ENCODE results near the gene SLC27A5. TPM values are rescaled to one million over a fixed set of nuclear protein-coding genes. Genes with fewer than 3 reads are reported as not detected.
"Not testable (repeated sequence)": the region's sequence is repeated elsewhere in the genome, so short reads cannot be mapped to it uniquely, and the experiment has no call there.

The SLC27A5 gene
- total and polyA plus RNA-seq, 2 donors (not counting 3 experiments of a cell fraction or from before 2014, with no cell fraction given), result 7.1 to 16.0 TPM

- H3K27ac ChIP-seq (ENCODE audit: insufficient read depth, low read depth, low read length), result peak within 1 kb of the TSS; percentile 87
- no peak for TF ChIP-seq JUN (IDR thresholded peaks at IDR 0.05; ENCODE audit: borderline replicate concordance, insufficient read depth, insufficient read length, low read depth)
- peak; percentile 99 for TF ChIP-seq POLR2AphosphoS5 (IDR thresholded peaks at IDR 0.05; ENCODE audit: insufficient read depth, low read depth, low read length)
- TF ChIP-seq POLR2A (IDR thresholded peaks at IDR 0.05; ENCODE audit: low read depth, low read length), result peak; percentile 83
- ChIA-PET CTCF (interaction anchor here (0.6 to 3.2 kb wide), 8 partner anchors 9 to 37 kb away, joined by 3 to 52 read pairs (median 7); partner anchors contain the start of genes CHMP2A, UBE2M and ZBTB45), POLR2A (interaction anchor here (0.6 to 1.8 kb wide), 11 partner anchors 10 to 37 kb away, joined by 3 to 20 read pairs (median 4); partner anchors contain the start of genes CHMP2A and ZBTB45)
- H3K36me3 ChIP-seq (ENCODE audit: control insufficient read depth in 2 of 2, extremely low read depth in 1 of 2, insufficient read depth in 2 of 2, low read length in 2 of 2), result peaks cover 5 to 18% of the 10 kb centered on the region in 2 experiments
- peak within 1 kb of the TSS; percentile 71 for H3K9ac ChIP-seq (replicated peaks; ENCODE audit: extremely low read depth, insufficient read depth, low read length)
- no peaks in the 10 kb centered on the region for H3K9me3 ChIP-seq (replicated peaks; ENCODE audit: control insufficient read depth, insufficient read depth, low read length)
- TSS peak; percentile 97 for BruUV-seq (replicated peaks)
- peak within 1 kb of the TSS; percentile 51 for H3K4me2 ChIP-seq (ENCODE audit: insufficient read depth, low read length)
- dilution Hi-C loops (cut with MboI; ENCODE audit: extremely low pct_ligation_motif_present, low sequenced_read_pairs) (no loop called here), intact Hi-C loops (cut with micrococcal nuclease) (loop anchor here (1.0 kb wide), 4 partner anchors 10 to 29 kb away; partner anchors contain the start of genes MZF1 and ZBTB45)
- peaks cover 15% of the 10 kb centered on the region for H3K4me1 ChIP-seq (ENCODE audit: control insufficient read depth, extremely low read depth, insufficient read depth, low read length)
- H3K9me1 ChIP-seq (replicated peaks; ENCODE audit: control insufficient read depth, extremely low read depth, insufficient read depth, low read length), result no peaks in the 10 kb centered on the region
- peaks cover 4% of the 10 kb centered on the region for H4K20me1 ChIP-seq (replicated peaks; ENCODE audit: control insufficient read depth, extremely low read depth, insufficient read depth, low read length)
- peaks cover 8 to 10% of the 10 kb centered on the region in 2 experiments for H3K27me3 ChIP-seq (ENCODE audit: control insufficient read depth in 2 of 2, insufficient read depth in 2 of 2, low read length in 2 of 2)
- peak within 1 kb of the TSS; percentile 82 to 94 (median 85) for H3K4me3 ChIP-seq (replicated peaks in 1 of 3; ENCODE audit: insufficient read depth in 1 of 3, low read depth in 1 of 3, low read length in 3 of 3)
- peaks cover 45% of the 10 kb centered on the region for H3K79me2 ChIP-seq (ENCODE audit: control insufficient read depth, insufficient read depth, low read length)
- DNase-seq (ENCODE audit: low read depth, low spot score) (peak; percentile 99), FAIRE-seq (peak; percentile 99)
- peak within 1 kb of the TSS; percentile 47 for H2AFZ ChIP-seq (ENCODE audit: low read depth, low read length)
These were observed 32.2 kb upstream of the SLC27A5 start, which contains the start of gene TRIM28 for GRCh38 chr19:58543826-58544590. Gene TRIM28 (plus strand): TSS chr19:58544064. CDS start chr19:58544758, 694 bp downstream.

GRCh38 chr19:58542641-58543372, 31.0 kb upstream of the SLC27A5 start:
- dilution Hi-C loops (cut with MboI; ENCODE audit: extremely low pct_ligation_motif_present, low sequenced_read_pairs); H3K4me3 ChIP-seq (replicated peaks in 1 of 3; ENCODE audit: insufficient read depth in 1 of 3, low read depth in 1 of 3, low read length in 3 of 3); H3K9me3 ChIP-seq (replicated peaks; ENCODE audit: control insufficient read depth, insufficient read depth, low read length): not testable (repeated sequence)

GRCh38 chr19:58539169-58539559, 27.4 kb upstream of the SLC27A5 start:
- CTCF ChIA-PET; H3K79me2 ChIP-seq (ENCODE audit: control insufficient read depth, insufficient read depth, low read length); H3K4me1 ChIP-seq (ENCODE audit: control insufficient read depth, extremely low read depth, insufficient read depth, low read length); H3K9ac ChIP-seq (replicated peaks; ENCODE audit: extremely low read depth, insufficient read depth, low read length); intact Hi-C loops (cut with micrococcal nuclease); H3K4me3 ChIP-seq (replicated peaks in 1 of 3; ENCODE audit: insufficient read depth in 1 of 3, low read depth in 1 of 3, low read length in 3 of 3); DNase-seq (ENCODE audit: low read depth, low spot score); POLR2A ChIA-PET; H4K20me1 ChIP-seq (replicated peaks; ENCODE audit: control insufficient read depth, extremely low read depth, insufficient read depth, low read length); H3K27ac ChIP-seq (ENCODE audit: insufficient read depth, low read depth, low read length); H2AFZ ChIP-seq (ENCODE audit: low read depth, low read length); FAIRE-seq; H3K9me3 ChIP-seq (replicated peaks; ENCODE audit: control insufficient read depth, insufficient read depth, low read length); H3K9me1 ChIP-seq (replicated peaks; ENCODE audit: control insufficient read depth, extremely low read depth, insufficient read depth, low read length); dilution Hi-C loops (cut with MboI; ENCODE audit: extremely low pct_ligation_motif_present, low sequenced_read_pairs); BruUV-seq (replicated peaks); H3K36me3 ChIP-seq (ENCODE audit: control insufficient read depth in 2 of 2, extremely low read depth in 1 of 2, insufficient read depth in 2 of 2, low read length in 2 of 2); H3K4me2 ChIP-seq (ENCODE audit: insufficient read depth, low read length): not testable (repeated sequence)
- peaks cover 12 to 15% of the 10 kb centered on the region in 2 experiments for H3K27me3 ChIP-seq (ENCODE audit: control insufficient read depth in 2 of 2, insufficient read depth in 2 of 2, low read length in 2 of 2)

More at GRCh38 chr19:58542641-58543372, 31.0 kb upstream of the SLC27A5 start:
- POLR2A ChIA-PET, result interaction anchor here (1.0 to 1.8 kb wide), 4 partner anchors 12 to 29 kb away, joined by 3 to 20 read pairs (median 12); partner anchors contain the start of genes CHMP2A and ZBTB45
- DNase-seq (ENCODE audit: low read depth, low spot score); H3K36me3 ChIP-seq (ENCODE audit: control insufficient read depth in 2 of 2, extremely low read depth in 1 of 2, insufficient read depth in 2 of 2, low read length in 2 of 2); H3K27ac ChIP-seq (ENCODE audit: insufficient read depth, low read depth, low read length); H4K20me1 ChIP-seq (replicated peaks; ENCODE audit: control insufficient read depth, extremely low read depth, insufficient read depth, low read length); H3K9ac ChIP-seq (replicated peaks; ENCODE audit: extremely low read depth, insufficient read depth, low read length); H2AFZ ChIP-seq (ENCODE audit: low read depth, low read length); H3K4me2 ChIP-seq (ENCODE audit: insufficient read depth, low read length); FAIRE-seq; BruUV-seq (replicated peaks); H3K9me1 ChIP-seq (replicated peaks; ENCODE audit: control insufficient read depth, extremely low read depth, insufficient read depth, low read length); intact Hi-C loops (cut with micrococcal nuclease): not testable (repeated sequence)
- peaks cover 21% of the 10 kb centered on the region for H3K4me1 ChIP-seq (ENCODE audit: control insufficient read depth, extremely low read depth, insufficient read depth, low read length)
- H3K79me2 ChIP-seq (ENCODE audit: control insufficient read depth, insufficient read depth, low read length), result peaks cover 33% of the 10 kb centered on the region
- CTCF ChIA-PET, result interaction anchor here (1.0 to 3.2 kb wide), 3 partner anchors 11 to 29 kb away, joined by 3 to 52 read pairs (median 25); partner anchors contain the start of gene ZBTB45
- peaks cover 12 to 15% of the 10 kb centered on the region in 2 experiments for H3K27me3 ChIP-seq (ENCODE audit: control insufficient read depth in 2 of 2, insufficient read depth in 2 of 2, low read length in 2 of 2)

Data from endothelial cell of umbilical vein (primary cell).